K562 (cell line): ENCODE measurements around the gene ATP1A3. TPM values are rescaled to one million over a fixed set of nuclear protein-coding genes. Genes with fewer than 3 reads are reported as not detected.

ENCODE experiments used
- ATAC-seq: fragments of 200-7000 bp; cut with Tn5 transposase; 3 replicates; pipeline ENCODE4 v1.9.1; 2020; ENCODE audit warnings: moderate library complexity
- BruUV-seq: library from RNA; stranded (reverse); fragments of 400-500 nt; replicated peaks from 2 replicates; lab custom pipeline; 2021; lab: Mats Ljungman, UMichigan
- CTCF ChIA-PET: fragments of 300-600 bp; formaldehyde crosslinking; extraction: SDS; loops from one replicate; lab custom pipeline; 2021; ENCODE audit warnings: low intra/inter-chr PET ratio; lab: Yijun Ruan, JAX
- POLR2A ChIA-PET: fragments of 300-600, 350-650 bp; sonication (Branson Sonifier 250); formaldehyde crosslinking; extraction: SDS; loops from one replicate; lab custom pipeline; 2021; ENCODE audit warnings: antibody characterized with exemption, inconsistent platforms; lab: Yijun Ruan, JAX
- DNase-seq, 4 experiments: peaks; one replicate each; pipeline versions ENCODE4 v3.0.0 to v3.0.0-alpha.2; 2011 to 2018; ENCODE audit warnings: low spot score in 3 of 4, mixed read lengths in 3 of 4; ENCODE audit errors: extremely low read depth in 1 of 4
- FAIRE-seq: peaks from 2 replicates; lab custom pipeline; 2011; peaks lifted over from hg19 to GRCh38; lab: Jason Lieb, UNC
- H2AFZ ChIP-seq: 2 replicates; pipeline ENCODE4 v1.6.0; 2011; ENCODE audit warnings: low read depth, low read length, control low read depth, inconsistent platforms
- H3K27ac ChIP-seq: fragments of 200-600 bp; 3 replicates; pipeline ENCODE4 v1.8.0; 2011; ENCODE audit warnings: low read depth, mild to moderate bottlenecking, control low read depth, inconsistent platforms, low read length, moderate library complexity, mixed read lengths; ENCODE audit errors: extremely low read depth
- H3K27me3 ChIP-seq, 2 experiments: fragments of 300-600 bp in 1 of 2; 2 replicates in 1 of 2; 3 replicates in 1 of 2; pipeline versions ENCODE4 v1.6.0 to v1.8.0; 2011; ENCODE audit warnings: inconsistent platforms in 2 of 2, low read length in 2 of 2, mild to moderate bottlenecking in 1 of 2, mixed read lengths in 1 of 2, moderate library complexity in 1 of 2; ENCODE audit not compliant: control insufficient read depth in 2 of 2, insufficient read depth in 2 of 2
- H3K36me3 ChIP-seq: fragments of 300-600 bp; 3 replicates; pipeline ENCODE4 v1.8.0; 2011; ENCODE audit warnings: mild to moderate bottlenecking, low read length, inconsistent platforms; ENCODE audit not compliant: control insufficient read depth, insufficient read depth
- H3K4me1 ChIP-seq, 2 experiments: fragments of 200-600 bp in 1 of 2; replicated peaks in 1 of 2; 2 replicates in 1 of 2; 3 replicates in 1 of 2; pipeline versions ENCODE4 v1.5.1 to v1.8.0; 2011; ENCODE audit warnings: inconsistent platforms in 2 of 2, low read length in 2 of 2, mild to moderate bottlenecking in 1 of 2, mixed read lengths in 1 of 2, moderate library complexity in 1 of 2; ENCODE audit not compliant: control insufficient read depth in 2 of 2, insufficient read depth in 2 of 2
- H3K4me2 ChIP-seq: 2 replicates; pipeline ENCODE4 v1.6.1; 2011; ENCODE audit warnings: low read length, control low read depth, inconsistent platforms, mixed read lengths; ENCODE audit not compliant: insufficient read depth
- H3K4me3 ChIP-seq: fragments of 200-600 bp; sonication (generic), shearing (Covaris generic); 2 replicates; pipeline ENCODE4 v1.5.1; 2016; ENCODE audit warnings: control low read depth, inconsistent platforms
- H3K79me2 ChIP-seq: fragments of 200-600 bp; 3 replicates; pipeline ENCODE4 v1.8.0; 2011; ENCODE audit warnings: low read length, inconsistent platforms; ENCODE audit not compliant: control insufficient read depth, insufficient read depth
- H3K9ac ChIP-seq, 2 experiments: 2 replicates each; pipeline versions ENCODE4 v1.6.0 to v1.6.1; 2011; ENCODE audit warnings: low read depth in 2 of 2, low read length in 2 of 2, control low read depth in 1 of 2, inconsistent platforms in 1 of 2, mild to moderate bottlenecking in 1 of 2, mixed read lengths in 1 of 2; ENCODE audit not compliant: insufficient read depth in 1 of 2
- H3K9me1 ChIP-seq: one replicate; pipeline ENCODE4 v1.6.0; 2011; ENCODE audit warnings: inconsistent platforms, mild to moderate bottlenecking, low read length, moderate library complexity; ENCODE audit not compliant: control insufficient read depth, insufficient read depth
- H3K9me3 ChIP-seq: replicated peaks from 2 replicates; pipeline ENCODE4 v1.5.1; 2011; ENCODE audit warnings: low read depth, low read length, inconsistent platforms; ENCODE audit not compliant: control insufficient read depth, insufficient read depth
- H4K20me1 ChIP-seq: replicated peaks from 2 replicates; pipeline ENCODE4 v1.6.1; 2011; ENCODE audit warnings: low read length, inconsistent platforms, mixed read lengths; ENCODE audit not compliant: control insufficient read depth, insufficient read depth
- GABPA ChIP-seq: fragments of 200-800 bp; sonication (Bioruptor generic); conservative IDR thresholded peaks from 2 replicates; pipeline ENCODE4 v1.6.1; 2016; ENCODE audit warnings: low read depth, missing genetic modification characterization, missing compliant biosample characterization
- ILK ChIP-seq: fragments of 450-650 bp; IDR thresholded peaks from 2 replicates; pipeline ENCODE4 v1.6.1; 2016; ENCODE audit warnings: missing genetic modification characterization, low read depth, mild to moderate bottlenecking, missing compliant biosample characterization, moderate library complexity, borderline replicate concordance
- SMARCC2 ChIP-seq: fragments of 450-650 bp; IDR thresholded peaks from 2 replicates; pipeline ENCODE4 v1.6.1; 2017; ENCODE audit warnings: antibody characterized with exemption, moderate library complexity, mild to moderate bottlenecking, low read depth
- YBX1 ChIP-seq: fragments of 450-650 bp; IDR thresholded peaks from 2 replicates; pipeline ENCODE4 v1.7.1; 2016; ENCODE audit warnings: mild to moderate bottlenecking
- ZNF511 ChIP-seq: sonication (generic); formaldehyde crosslinking; IDR thresholded peaks from 2 replicates; pipeline ENCODE4 v1.8.0; 2022; ENCODE audit warnings: mild to moderate bottlenecking, missing genetic modification reagents
- WGBS: fragments of 100-300 bp; shearing (Covaris generic); methylation state at CpG from one replicate; pipeline ENCODE4 v1.1.6; 2016; ENCODE audit warnings: low coverage, mixed read lengths; ENCODE audit not compliant: insufficient coverage; ENCODE audit errors: missing lambda C conversion rate; 5-methylcytosine and 5-hydroxymethylcytosine counted together
- in situ Hi-C: fragments of 300-500 bp; cut with MboI; formaldehyde crosslinking; loops from 4 replicates; pipeline ENCODE4 v1.15.0; 2018; ENCODE audit warnings: inconsistent platforms, mixed read lengths
- intact Hi-C: fragments of 100-400 bp; cut with micrococcal nuclease; formaldehyde crosslinking; loops from 2 replicates; pipeline ENCODE4 v1.14.2; 2022
- polyA plus RNA-seq, 8 experiments: library from polyadenylated mRNA; depleted of rRNA in 4 of 8; stranded (reverse) in 5 of 8; unstranded in 3 of 8; fragments of >200 nt; fragmentation: Nextera tagmentation in 2 of 8; fragmentation: Illumina TruSeq in 1 of 8; extraction: Ambion mirVana in 2 of 8; extraction: Trizol in 1 of 8; gene quantifications; 2 replicates each; pipeline versions ENCODE4 v1.2.1 to v1.2.3, GENCODE V29; 2011 to 2014; ENCODE audit warnings: inconsistent platforms in 1 of 8, missing spikeins in 1 of 8
- total RNA-seq, 7 experiments: library from RNA; depleted of rRNA in 6 of 7; stranded (reverse); fragments of >200 nt in 6 of 7; fragmentation: Illumina TruSeq in 2 of 7; extraction: Trizol in 2 of 7; gene quantifications; 2 replicates each; pipeline versions ENCODE4 v1.2.1 to v1.2.3, GENCODE V29; 2011 to 2021; ENCODE audit warnings: low replicate concordance in 1 of 7

Gene ATP1A3
- total and polyA plus RNA-seq, 9 of the 15 experiments (the other 6 are each of a cell fraction or from before 2014, with no cell fraction given) = 0.03 to 1.0 (median 0.17) TPM; not detected in 3

- POLR2A ChIA-PET = interaction anchor here (1.1 to 1.2 kb wide), 3 partner anchors 13 to 158 kb away, joined by 3 read pairs; no protein-coding TSS in a partner anchor
- peaks cover 0 to 6% of the 10 kb centered on the region in 2 experiments; a peak in 1 of 5 replicates for H3K4me1 ChIP-seq
- no peaks in the 10 kb centered on the region for H3K36me3 ChIP-seq
- TF ChIP-seq YBX1 (no peak), SMARCC2 (no peak), GABPA (tag) (no peak), ZNF511 (CRISPR knock-in tag) (no peak), ILK (tag) (no peak)
- peaks cover 6% of the 10 kb centered on the region; the same call in 1 of the 2 replicates for H4K20me1 ChIP-seq
- no peak for DNase-seq
- no peaks in the 10 kb centered on the region for H3K9me1 ChIP-seq
- H3K4me2 ChIP-seq = no peak overlapping the region
- in situ Hi-C loops = no loop called here
- WGBS = 17% methylated on average over 6 of the region's 6 CpGs
- no peak overlapping the region for H2AFZ ChIP-seq
- H3K4me3 ChIP-seq = no peak overlapping the region
- CTCF ChIA-PET = no interaction called here
- H3K27me3 ChIP-seq = peaks cover 17 to 37% of the 10 kb centered on the region in 2 experiments; a peak in 4 of 5 replicates
- no peaks in the 10 kb centered on the region for H3K79me2 ChIP-seq
- BruUV-seq = no TSS peak
- H3K9me3 ChIP-seq = no peaks in the 10 kb centered on the region
- no peak for ATAC-seq
- H3K9ac ChIP-seq = peak overlapping the region in 1 of 2 experiments; percentile 36; a peak in 1 of 4 replicates
- intact Hi-C loops = no loop called here
- no peak for FAIRE-seq
- no peak overlapping the region for H3K27ac ChIP-seq
These were observed 44.6 kb upstream of the ATP1A3 start for GRCh38 chr19:42038666-42039065.
